GM23248 (cell line): ENCODE data around the gene HDHD5. TPM values are rescaled to one million over a fixed set of nuclear protein-coding genes. Genes with fewer than 3 reads are reported as not detected.

Source experiments
- DNase-seq: peaks from one replicate; pipeline ENCODE4 v3.0.0-alpha.2; 2015
- H2AFZ ChIP-seq: fragments of 200-600 bp; sonication (generic); 2 replicates; pipeline ENCODE4 v1.6.1; 2016; ENCODE audit warnings: antibody characterized with exemption
- H3F3A ChIP-seq: fragments of 200-600 bp; sonication (generic); 2 replicates; pipeline ENCODE4 v1.6.1; 2016; ENCODE audit warnings: mild to moderate bottlenecking, antibody characterized with exemption, mixed run types; ENCODE audit not compliant: insufficient read depth
- H3K27ac ChIP-seq: fragments of 200-600 bp; sonication (generic); 2 replicates; pipeline ENCODE4 v1.5.1; 2016; ENCODE audit warnings: mild to moderate bottlenecking
- H3K27me3 ChIP-seq: fragments of 200-600 bp; sonication (generic); replicated peaks from 2 replicates; pipeline ENCODE4 v1.6.1; 2016; ENCODE audit warnings: mild to moderate bottlenecking; ENCODE audit not compliant: insufficient read depth
- H3K36me3 ChIP-seq: fragments of 200-600 bp; sonication (generic); 2 replicates; pipeline ENCODE4 v1.6.1; 2016; ENCODE audit warnings: low read depth, mild to moderate bottlenecking
- H3K4me1 ChIP-seq: fragments of 200-600 bp; sonication (generic); 2 replicates; pipeline ENCODE4 v1.6.1; 2016; ENCODE audit warnings: mild to moderate bottlenecking; ENCODE audit not compliant: insufficient read depth
- H3K4me2 ChIP-seq: fragments of 200-600 bp; sonication (generic); one replicate; pipeline ENCODE4 v1.6.1; 2016; ENCODE audit warnings: mild to moderate bottlenecking; ENCODE audit not compliant: unreplicated experiment
- H3K4me3 ChIP-seq: fragments of 200-600 bp; sonication (generic); 2 replicates; pipeline ENCODE4 v1.5.1; 2016; ENCODE audit warnings: mild to moderate bottlenecking
- H3K79me2 ChIP-seq: fragments of 200-600 bp; sonication (generic); 2 replicates; pipeline ENCODE4 v1.6.1; 2016; ENCODE audit warnings: mild to moderate bottlenecking; ENCODE audit not compliant: insufficient read depth
- H3K9ac ChIP-seq: fragments of 200-600 bp; sonication (generic); 2 replicates; pipeline ENCODE4 v1.6.1; 2016; ENCODE audit warnings: mild to moderate bottlenecking
- H3K9me2 ChIP-seq: fragments of 200-600 bp; sonication (generic); 2 replicates; pipeline ENCODE4 v1.6.1; 2016; ENCODE audit warnings: mixed run types, mild to moderate bottlenecking, moderate library complexity; ENCODE audit not compliant: insufficient read depth
- H3K9me3 ChIP-seq: fragments of 200-600 bp; sonication (generic); one replicate; pipeline ENCODE4 v1.6.1; 2017; ENCODE audit warnings: low read depth
- H4K20me1 ChIP-seq: fragments of 200-600 bp; sonication (generic); 2 replicates; pipeline ENCODE4 v1.6.0; 2016; ENCODE audit not compliant: insufficient read depth
- EZH2 ChIP-seq: fragments of 200-600 bp; sonication (generic); IDR thresholded peaks from 2 replicates; pipeline ENCODE4 v1.6.1; 2018; ENCODE audit warnings: antibody characterized with exemption, mild to moderate bottlenecking; ENCODE audit not compliant: insufficient read depth, poor library complexity, severe bottlenecking
- EZH2phosphoT487 ChIP-seq: fragments of 200-600 bp; sonication (generic); IDR thresholded peaks from 2 replicates; pipeline ENCODE4 v1.6.1; 2018; ENCODE audit warnings: antibody characterized with exemption, moderate library complexity, mild to moderate bottlenecking, low read depth; ENCODE audit not compliant: insufficient read depth
- WGBS, 2 experiments: methylation state at CpG; one replicate each; pipeline ENCODE4 v1.1.6; 2015 to 2017; ENCODE audit warnings: low lambda C conversion rate in 2 of 2, low coverage in 1 of 2; ENCODE audit errors: missing lambda C conversion rate in 2 of 2; 5-methylcytosine and 5-hydroxymethylcytosine counted together
- in situ Hi-C: fragments of 300-500 bp; cut with MboI; formaldehyde crosslinking; loops from 2 replicates; pipeline ENCODE4 v1.15.0; 2020
- polyA plus RNA-seq: library from polyadenylated mRNA; unstranded; fragments of >200 nt; fragmentation: Nextera tagmentation; extraction: Ambion mirVana; gene quantifications from 2 replicates; pipeline ENCODE4 v1.2.1, GENCODE V29; 2016
- total RNA-seq: library from RNA; depleted of rRNA; stranded (reverse); fragments of >200 nt; shearing (Covaris generic); gene quantifications from 2 replicates; pipeline ENCODE4 v1.2.3, GENCODE V29; 2014

HDHD5 gene
- total and polyA plus RNA-seq, 2 experiments from 2014 or later, result 53.2 to 54.5 TPM

- 93 to 95% methylated on average over 7 of the region's 7 CpGs for WGBS, 2 experiments
- no peaks in the 10 kb centered on the region for H3F3A ChIP-seq
- TF ChIP-seq EZH2 (no peak), EZH2phosphoT487 (no peak)
- no peak overlapping the region for H3K9ac ChIP-seq
- H3K79me2 ChIP-seq, result 0 out of 2 replicates have a peak, but pooled peaks cover 4% of the 10 kb centered on the region
- in situ Hi-C loops, result no loop called here
- H3K27me3 ChIP-seq, result no peaks in the 10 kb centered on the region
- no peak overlapping the region for H3K4me2 ChIP-seq
- no peaks in the 10 kb centered on the region for H3K4me1 ChIP-seq
- no peaks in the 10 kb centered on the region for H3K9me3 ChIP-seq
- no peak overlapping the region for H2AFZ ChIP-seq
- no peak overlapping the region for H3K4me3 ChIP-seq
- no peak for DNase-seq
- no peaks in the 10 kb centered on the region for H4K20me1 ChIP-seq
- no peak overlapping the region for H3K27ac ChIP-seq
- peaks cover 24% of the 10 kb centered on the region; the same call in 1 of the 2 replicates for H3K36me3 ChIP-seq
- H3K9me2 ChIP-seq, result no peaks in the 10 kb centered on the region
Observed at GRCh38 chr22:17102297-17102667, 56.8 kb downstream of the HDHD5 start.

GRCh38 chr22:17101475-17102296, 57.4 kb downstream of the HDHD5 start:
- no peaks in the 10 kb centered on the region for H4K20me1 ChIP-seq
- peaks cover 10% of the 10 kb centered on the region; the same call in 1 of the 2 replicates for H3K79me2 ChIP-seq
- no peak overlapping the region for H2AFZ ChIP-seq
- DNase-seq, result no peak
- peaks cover 24% of the 10 kb centered on the region; the same call in 1 of the 2 replicates for H3K36me3 ChIP-seq
- H3K9ac ChIP-seq, result no peak overlapping the region
- in situ Hi-C loops, result no loop called here
- no peaks in the 10 kb centered on the region for H3K9me2 ChIP-seq
- no peak overlapping the region for H3K27ac ChIP-seq
- H3K4me1 ChIP-seq, result no peaks in the 10 kb centered on the region
- TF ChIP-seq EZH2phosphoT487 (no peak), EZH2 (no peak)
- no peaks in the 10 kb centered on the region for H3K27me3 ChIP-seq
- H3K4me2 ChIP-seq, result no peak overlapping the region
- no peaks in the 10 kb centered on the region for H3F3A ChIP-seq
- WGBS, 2 experiments, result 86% methylated on average over 14 of the region's 14 CpGs
- no peaks in the 10 kb centered on the region for H3K9me3 ChIP-seq
- no peak overlapping the region for H3K4me3 ChIP-seq

GRCh38 chr22:17100621-17101020, 58.5 kb downstream of the HDHD5 start:
- WGBS, 2 experiments, result 79 to 87% methylated on average over 6 of the region's 6 CpGs
- no peaks in the 10 kb centered on the region for H4K20me1 ChIP-seq
- H3F3A ChIP-seq, result no peaks in the 10 kb centered on the region

GRCh38 chr22:17098379-17098819, 60.7 kb downstream of the HDHD5 start:
- H3F3A ChIP-seq, result no peaks in the 10 kb centered on the region
- DNase-seq, result no peak
- in situ Hi-C loops, result loop anchor here (10.0 kb wide), 1 partner anchor 56 kb away; the partner anchor contains the start of gene HDHD5
- 89 to 96% methylated on average over 7 of the region's 7 CpGs for WGBS, 2 experiments
- H3K36me3 ChIP-seq, result peaks cover 24% of the 10 kb centered on the region; the same call in 1 of the 2 replicates
- TF ChIP-seq EZH2phosphoT487, result no peak
- no peak for TF ChIP-seq EZH2
- H2AFZ ChIP-seq, result no peak overlapping the region
- no peaks in the 10 kb centered on the region for H3K4me1 ChIP-seq
- peaks cover 6% of the 10 kb centered on the region; the same call in 1 of the 2 replicates for H4K20me1 ChIP-seq
- H3K27ac ChIP-seq, result no peak overlapping the region
- no peaks in the 10 kb centered on the region for H3K9me2 ChIP-seq
- H3K79me2 ChIP-seq, result peaks cover 40% of the 10 kb centered on the region
- no peaks in the 10 kb centered on the region for H3K27me3 ChIP-seq
- no peaks in the 10 kb centered on the region for H3K9me3 ChIP-seq
- H3K4me3 ChIP-seq, result no peak overlapping the region
- no peak overlapping the region for H3K9ac ChIP-seq
- no peak overlapping the region for H3K4me2 ChIP-seq

More at GRCh38 chr22:17100621-17101020, 58.5 kb downstream of the HDHD5 start:
- no peak overlapping the region for H3K27ac ChIP-seq
- no peak for DNase-seq
- no peak overlapping the region for H2AFZ ChIP-seq
- H3K9me2 ChIP-seq, result no peaks in the 10 kb centered on the region
- H3K4me2 ChIP-seq, result no peak overlapping the region
- H3K4me3 ChIP-seq, result no peak overlapping the region
- no peaks in the 10 kb centered on the region for H3K9me3 ChIP-seq
- no peaks in the 10 kb centered on the region for H3K27me3 ChIP-seq
- no peak overlapping the region for H3K9ac ChIP-seq
- H3K36me3 ChIP-seq, result peaks cover 24% of the 10 kb centered on the region; the same call in 1 of the 2 replicates
- TF ChIP-seq EZH2phosphoT487 (no peak), EZH2 (no peak)
- in situ Hi-C loops, result no loop called here
- H3K79me2 ChIP-seq, result peaks cover 19% of the 10 kb centered on the region
- no peaks in the 10 kb centered on the region for H3K4me1 ChIP-seq
